ENCODE measurements around the gene PAPPA2. TPM values are rescaled to one million over a fixed set of nuclear protein-coding genes. Genes with fewer than 3 reads are reported as not detected.
"Not testable (repeated sequence)": the region's sequence is repeated elsewhere in the genome, so short reads cannot be mapped to it uniquely, and the experiment has no call there.

Gene PAPPA2
- total RNA-seq, 1 donor from 2014 or later, result 0.50 TPM

- Histone ChIP-seq H3K27me3 (ENCODE audit: low read depth) (no peaks in the 10 kb centered on the region), H3K36me3 (no peaks in the 10 kb centered on the region), H3K4me3 (no peak overlapping the region), H3K4me1 (no peaks in the 10 kb centered on the region), H3K9me3 (no peaks in the 10 kb centered on the region), H3K27ac (no peak overlapping the region)
- DNase-seq, result no peak
- TF ChIP-seq CTCF (IDR thresholded peaks at IDR 0.05), result no peak
- intact Hi-C loops (cut with DNase I), result no loop called here
- no peak for ATAC-seq
Measured at GRCh38 chr1:176742322-176742721, 279.3 kb downstream of the PAPPA2 start.

GRCh38 chr1:176744142-176744541 lies 281.2 kb downstream of the PAPPA2 start:
- Histone ChIP-seq H3K9me3 (no peaks in the 10 kb centered on the region), H3K27ac (no peak overlapping the region), H3K36me3 (no peaks in the 10 kb centered on the region), H3K4me3 (no peak overlapping the region), H3K4me1 (no peaks in the 10 kb centered on the region), H3K27me3 (ENCODE audit: low read depth) (no peaks in the 10 kb centered on the region)
- intact Hi-C loops (cut with DNase I), result no loop called here
- DNase-seq (no peak), ATAC-seq (no peak)
- TF ChIP-seq CTCF (IDR thresholded peaks at IDR 0.05), result no peak

- no peaks in the 10 kb centered on the region for H3K36me3 ChIP-seq
Measured at GRCh38 chr1:176745945-176746344, 283.0 kb downstream of the PAPPA2 start.

GRCh38 chr1:176752505-176752904 lies 289.5 kb downstream of the PAPPA2 start:
- no peaks in the 10 kb centered on the region for H3K9me3 ChIP-seq
- no peaks in the 10 kb centered on the region for H3K4me1 ChIP-seq
- no peak overlapping the region for H3K4me3 ChIP-seq
- no peaks in the 10 kb centered on the region for H3K27me3 ChIP-seq (ENCODE audit: low read depth)
- ATAC-seq (no peak), DNase-seq (no peak)
- no peak for TF ChIP-seq CTCF (IDR thresholded peaks at IDR 0.05)
- intact Hi-C loops (cut with DNase I), result no loop called here
- H3K36me3 ChIP-seq, result no peaks in the 10 kb centered on the region
- H3K27ac ChIP-seq, result no peak overlapping the region

More at GRCh38 chr1:176745945-176746344, 283.0 kb downstream of the PAPPA2 start:
- Histone ChIP-seq H3K9me3 (no peaks in the 10 kb centered on the region), H3K4me1 (no peaks in the 10 kb centered on the region), H3K27ac (no peak overlapping the region), H3K4me3 (no peak overlapping the region), H3K27me3 (ENCODE audit: low read depth) (no peaks in the 10 kb centered on the region)
- no peak for TF ChIP-seq CTCF (IDR thresholded peaks at IDR 0.05)
- intact Hi-C loops (cut with DNase I), result no loop called here
- ATAC-seq, result no peak
- no peak for DNase-seq

GRCh38 chr1:176754676-176755075 lies 291.7 kb downstream of the PAPPA2 start:
- no peak overlapping the region for H3K4me3 ChIP-seq
- no peaks in the 10 kb centered on the region for H3K9me3 ChIP-seq
- no peak for TF ChIP-seq CTCF (IDR thresholded peaks at IDR 0.05)
- ATAC-seq (no peak), DNase-seq (no peak)
- no peak overlapping the region for H3K27ac ChIP-seq
- no peaks in the 10 kb centered on the region for H3K4me1 ChIP-seq
- intact Hi-C loops (cut with DNase I), result no loop called here
- no peaks in the 10 kb centered on the region for H3K27me3 ChIP-seq (ENCODE audit: low read depth)
- H3K36me3 ChIP-seq, result no peaks in the 10 kb centered on the region

GRCh38 chr1:176756817-176757216 lies 293.8 kb downstream of the PAPPA2 start:
- intact Hi-C loops (cut with DNase I); DNase-seq; H3K9me3 ChIP-seq; H3K4me1 ChIP-seq; H3K36me3 ChIP-seq; H3K27me3 ChIP-seq (ENCODE audit: low read depth); ATAC-seq; H3K4me3 ChIP-seq; H3K27ac ChIP-seq: not testable (repeated sequence)

Data from lower lobe of right lung (tissue), 2 donors.